ENCODE measurements around the gene VPS72. TPM values are rescaled to one million over a fixed set of nuclear protein-coding genes. Genes with fewer than 3 reads are reported as not detected.
"Not testable (repeated sequence)": the region's sequence is repeated elsewhere in the genome, so short reads cannot be mapped to it uniquely, and the experiment has no call there.

The VPS72 gene
- total and polyA plus RNA-seq, 5 experiments from 2014 or later: 58.3 to 79.1 (median 69.7) TPM

GRCh38 chr1:151199873-151200581 is 10.0 kb upstream of the VPS72 start:
- Mint-ChIP-seq H3K4me3 (peak overlapping the region; percentile 94 to 100 (median 97)), H3K36me3 (peaks cover 0 to 31% (median 9%) of the 10 kb centered on the region in 3 donors), H3K9me3 (no peaks in the 10 kb centered on the region), H3K27ac (peak overlapping the region; percentile 93 to 100 (median 97)), H3K27me3 (peaks cover 0 to 3% (median 0%) of the 10 kb centered on the region in 5 donors), H3K4me1 (peaks cover 30 to 63% (median 50%) of the 10 kb centered on the region in 4 donors)
- DNase-seq (no peak), ATAC-seq (no peak)
- POLR2A ChIA-PET: interaction anchor here (0.9 to 2.0 kb wide), 3 partner anchors 10 to 55 kb away, joined by 3 to 19 read pairs (median 5); partner anchors contain the start of genes PSMD4 and VPS72

DNA sequence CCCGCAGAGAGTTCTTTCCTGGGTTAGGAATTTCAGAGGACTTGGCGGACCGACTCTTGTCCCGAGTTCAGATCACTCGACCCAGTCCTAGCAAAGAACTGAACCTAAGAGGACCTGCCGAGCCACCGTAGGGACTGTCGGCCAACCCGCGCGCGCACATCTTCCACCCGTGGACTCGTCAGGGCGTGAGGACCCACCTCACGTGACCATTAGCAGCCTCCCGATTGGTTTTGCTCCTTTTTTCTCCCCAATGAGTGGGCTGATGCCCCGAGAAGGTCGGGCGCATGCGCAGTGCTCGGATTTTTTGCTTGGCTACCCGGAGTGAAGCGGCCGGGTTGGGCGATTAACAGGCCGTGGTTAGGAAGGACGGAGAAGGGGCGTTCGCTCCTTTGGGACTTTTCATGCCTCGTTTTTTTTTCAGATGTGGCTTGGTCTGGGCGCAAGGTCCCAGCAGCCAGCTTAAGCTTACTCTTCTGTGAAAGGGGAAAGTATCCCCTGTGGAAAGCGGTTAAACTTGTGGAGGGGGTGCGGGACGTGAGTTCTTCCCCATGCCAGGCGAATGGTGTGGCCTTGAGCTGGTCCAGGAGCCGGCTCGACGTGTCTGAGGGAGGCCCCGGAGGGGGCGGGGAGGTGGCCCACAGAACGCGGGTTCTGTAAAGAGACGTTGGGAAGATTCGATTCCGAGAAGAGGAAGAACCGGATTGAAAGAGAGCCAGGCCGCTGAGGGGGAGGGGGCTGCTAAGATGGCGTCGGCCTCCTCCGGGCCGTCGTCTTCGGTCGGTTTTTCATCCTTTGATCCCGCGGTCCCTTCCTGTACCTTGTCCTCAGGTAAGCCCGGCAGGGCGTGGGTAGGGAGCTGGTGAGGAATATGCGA is 8.5 kb upstream of the VPS72 start, which contains the start of gene PIP5K1A:
Gene PIP5K1A (plus strand): TSS at position 299 of the 874 bp plus-strand sequence. CDS start 445 bp downstream, at position 744.
- peaks cover 0 to 22% (median 9%) of the 10 kb centered on the region in 3 donors for H3K36me3 Mint-ChIP-seq
- peaks cover 28 to 49% (median 41%) of the 10 kb centered on the region in 4 donors for H3K4me1 Mint-ChIP-seq
- no peaks in the 10 kb centered on the region for H3K9me3 Mint-ChIP-seq
- ATAC-seq (peak; percentile 96 to 98), DNase-seq (peak; percentile 96 to 100 (median 98))
- H3K4me3 Mint-ChIP-seq: peak within 1 kb of the TSS; percentile 94 to 100 (median 97)
- H3K27ac Mint-ChIP-seq: peak within 1 kb of the TSS; percentile 93 to 100 (median 97)
- peaks cover 0 to 3% (median 0%) of the 10 kb centered on the region in 5 donors for H3K27me3 Mint-ChIP-seq
- POLR2A ChIA-PET: interaction anchor here (0.6 to 2.0 kb wide), 7 partner anchors 9 to 198 kb away, joined by 3 to 19 read pairs (median 3); partner anchors contain the start of genes PSMD4 and VPS72

- Mint-ChIP-seq H3K27ac (peak overlapping the region; percentile 93 to 100 (median 97)), H3K27me3 (peaks cover 0 to 3% (median 0%) of the 10 kb centered on the region in 5 donors), H3K4me1 (peaks cover 28 to 47% (median 41%) of the 10 kb centered on the region in 4 donors), H3K36me3 (peaks cover 0 to 16% (median 9%) of the 10 kb centered on the region in 3 donors), H3K9me3 (no peaks in the 10 kb centered on the region), H3K4me3 (peak overlapping the region; percentile 94 to 100 (median 97))
- POLR2A ChIA-PET: interaction anchor here (1.2 to 2.0 kb wide), 3 partner anchors 8 to 57 kb away, joined by 3 to 19 read pairs (median 4); partner anchors contain the start of genes PSMD4 and VPS72
- ATAC-seq (no peak), DNase-seq (no peak)
Measured at GRCh38 chr1:151197863-151198253, 7.9 kb upstream of the VPS72 start.

- H3K27ac Mint-ChIP-seq: peak overlapping the region in 2 of 10 donors; percentile 58 to 66
- H3K36me3 Mint-ChIP-seq: peaks cover 0 to 6% (median 3%) of the 10 kb centered on the region in 3 donors
- peak overlapping the region in 6 of 10 donors; percentile 13 to 70 (median 42) for H3K4me3 Mint-ChIP-seq
- ATAC-seq (peak; percentile 12 to 25), DNase-seq (peak in 9 of 10 donors; percentile 19 to 78 (median 51))
- no peaks in the 10 kb centered on the region for H3K9me3 Mint-ChIP-seq
- POLR2A ChIA-PET: interaction anchor here (0.7 to 1.4 kb wide), 3 partner anchors 55 to 144 kb away, joined by 3 to 9 read pairs (median 4); no protein-coding TSS in a partner anchor
- peaks cover 25 to 38% (median 33%) of the 10 kb centered on the region in 4 donors for H3K4me1 Mint-ChIP-seq
- peaks cover 0 to 3% (median 0%) of the 10 kb centered on the region in 5 donors for H3K27me3 Mint-ChIP-seq
Measured at GRCh38 chr1:151196292-151196800, 6.3 kb upstream of the VPS72 start.

DNA sequence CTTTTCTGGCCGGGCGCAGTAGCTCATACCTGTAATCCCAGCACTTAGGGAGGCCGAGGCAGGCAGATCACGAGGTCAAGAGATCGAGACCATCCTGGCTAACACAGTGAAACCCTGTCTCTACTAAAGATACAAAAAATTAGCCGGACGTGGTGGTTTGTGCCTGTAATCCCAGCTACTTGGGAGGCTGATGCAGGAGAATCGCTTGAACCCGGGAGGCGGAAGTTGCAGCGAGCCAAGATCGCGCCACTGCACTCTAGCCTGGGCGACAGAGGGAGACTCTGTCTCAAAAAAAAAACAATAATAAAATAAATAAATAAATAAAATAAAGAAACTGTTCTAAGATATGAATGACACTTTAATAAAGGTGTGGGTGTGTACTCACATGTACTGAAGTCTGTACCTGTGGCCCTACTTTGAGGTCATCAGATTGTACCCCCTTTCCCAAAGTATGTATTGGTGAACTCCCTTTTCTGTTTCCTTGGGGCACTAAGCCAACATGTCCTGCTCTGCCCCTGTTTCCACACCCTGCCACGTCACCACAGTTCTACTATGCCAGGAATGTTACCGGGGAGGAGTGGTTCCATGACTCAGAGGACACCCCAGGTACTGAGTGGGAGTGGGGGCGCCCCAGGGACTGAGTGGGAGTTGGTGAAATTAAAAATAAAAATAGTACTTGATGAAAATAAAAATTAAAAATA is 5.0 kb upstream of the VPS72 start:
- not testable (repeated sequence) for H3K36me3 Mint-ChIP-seq, ATAC-seq, DNase-seq, H3K27me3 Mint-ChIP-seq, H3K9me3 Mint-ChIP-seq, H3K27ac Mint-ChIP-seq
- Mint-ChIP-seq H3K4me1 (peaks cover 27 to 37% (median 34%) of the 10 kb centered on the region in 4 donors), H3K4me3 (peak overlapping the region in 1 of 10 donors; percentile 39)
- POLR2A ChIA-PET: interaction anchor here (0.6 to 0.8 kb wide), 3 partner anchors 17 to 163 kb away, joined by 3 to 7 read pairs (median 4); no protein-coding TSS in a partner anchor

DNA sequence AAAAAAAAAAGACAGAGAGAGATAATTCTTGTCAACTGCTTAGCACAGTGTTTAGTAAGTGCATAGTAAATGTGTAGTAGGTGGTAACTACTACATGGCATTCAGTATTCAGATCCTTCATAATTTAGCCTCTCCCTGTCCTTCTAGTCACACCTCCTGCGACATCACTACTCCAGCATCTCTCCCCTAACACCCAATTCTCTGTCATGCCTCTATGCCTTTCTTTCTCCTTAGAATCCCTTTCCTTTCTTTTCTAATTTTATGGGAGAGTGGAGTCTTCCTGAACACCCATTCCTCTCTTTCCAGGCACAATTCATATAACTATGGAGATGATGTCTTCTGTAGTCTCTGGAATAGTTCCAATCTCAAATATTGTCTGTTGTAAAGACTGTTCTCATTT is 3.9 kb upstream of the VPS72 start:
- H3K27me3 Mint-ChIP-seq: peaks cover 0 to 3% (median 0%) of the 10 kb centered on the region in 5 donors
- no peak overlapping the region for H3K27ac Mint-ChIP-seq
- peaks cover 0 to 4% (median 0%) of the 10 kb centered on the region in 3 donors for H3K36me3 Mint-ChIP-seq
- DNase-seq (no peak), ATAC-seq (no peak)
- peaks cover 22 to 37% (median 33%) of the 10 kb centered on the region in 4 donors for H3K4me1 Mint-ChIP-seq
- POLR2A ChIA-PET: interaction anchor here (0.6 kb wide), 1 partner anchor 81 kb away, joined by 3 read pairs; no protein-coding TSS in a partner anchor
- no peak overlapping the region for H3K4me3 Mint-ChIP-seq
- H3K9me3 Mint-ChIP-seq: no peaks in the 10 kb centered on the region

GRCh38 chr1:151193304-151193703 is 3.3 kb upstream of the VPS72 start:
- ATAC-seq (no peak), DNase-seq (no peak)
- no peaks in the 10 kb centered on the region for H3K9me3 Mint-ChIP-seq
- H3K36me3 Mint-ChIP-seq: peaks cover 0 to 2% (median 0%) of the 10 kb centered on the region in 3 donors
- H3K4me1 Mint-ChIP-seq: peaks cover 21 to 40% (median 32%) of the 10 kb centered on the region in 4 donors
- H3K4me3 Mint-ChIP-seq: no peak overlapping the region
- POLR2A ChIA-PET: interaction anchor here (0.6 kb wide), 2 partner anchors 69 to 82 kb away, joined by 3 to 6 read pairs; no protein-coding TSS in a partner anchor
- H3K27me3 Mint-ChIP-seq: peaks cover 0 to 2% (median 0%) of the 10 kb centered on the region in 5 donors
- no peak overlapping the region for H3K27ac Mint-ChIP-seq

- no peaks in the 10 kb centered on the region for H3K9me3 Mint-ChIP-seq
- no peak for ATAC-seq
- H3K27me3 Mint-ChIP-seq: peaks cover 0 to 2% (median 0%) of the 10 kb centered on the region in 5 donors
- peak overlapping the region in 1 of 10 donors; percentile 34 for H3K4me3 Mint-ChIP-seq
- POLR2A ChIA-PET: interaction anchor here (0.6 to 0.7 kb wide), 4 partner anchors 44 to 135 kb away, joined by 3 read pairs; partner anchors contain the start of gene PI4KB
- no peaks in the 10 kb centered on the region for H3K36me3 Mint-ChIP-seq
- peaks cover 17 to 41% (median 32%) of the 10 kb centered on the region in 4 donors for H3K4me1 Mint-ChIP-seq
- no peak for DNase-seq
- no peak overlapping the region for H3K27ac Mint-ChIP-seq
Measured at GRCh38 chr1:151192047-151192446, 2.0 kb upstream of the VPS72 start.

DNA sequence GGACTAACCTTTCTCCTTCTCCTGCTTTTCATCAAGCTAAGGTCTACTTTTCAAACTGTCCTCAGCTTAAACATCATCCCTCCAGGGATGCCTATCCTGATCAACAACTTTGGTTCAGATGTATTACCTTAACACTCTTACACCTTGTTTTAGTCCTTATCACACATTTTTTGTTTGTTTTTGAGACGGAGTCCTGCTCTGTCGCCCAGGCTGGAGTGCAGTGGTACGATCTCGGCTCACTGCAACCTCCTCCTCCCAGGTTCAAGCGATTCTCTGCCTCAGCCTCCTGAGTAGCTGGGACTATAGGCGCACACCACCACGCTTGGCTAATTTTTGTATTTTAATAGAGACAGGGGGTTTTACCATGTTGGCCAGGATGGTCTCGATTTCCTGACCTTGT is 1.3 kb downstream of the VPS72 start:
- H3K9me3 Mint-ChIP-seq, H3K27me3 Mint-ChIP-seq, DNase-seq, ATAC-seq: not testable (repeated sequence)
- peaks cover 0 to 25% (median 3%) of the 10 kb centered on the region in 3 donors for H3K36me3 Mint-ChIP-seq
- peak overlapping the region in 7 of 10 donors; percentile 16 to 100 (median 53) for H3K27ac Mint-ChIP-seq
- POLR2A ChIA-PET: interaction anchor here (0.6 to 2.4 kb wide), 4 partner anchors 9 to 164 kb away, joined by 3 to 41 read pairs (median 5); partner anchors contain the start of genes PI4KB and TNFAIP8L2
- peaks cover 16 to 43% (median 33%) of the 10 kb centered on the region in 4 donors for H3K4me1 Mint-ChIP-seq
- H3K4me3 Mint-ChIP-seq: peak overlapping the region; percentile 91 to 100 (median 99)

GRCh38 chr1:151187205-151187604 is 2.8 kb downstream of the VPS72 start:
- H3K27ac Mint-ChIP-seq: peak overlapping the region in 1 of 10 donors; percentile 29

GRCh38 chr1:151184211-151184610 is 5.8 kb downstream of the VPS72 start:
- Mint-ChIP-seq H3K27me3 (no peaks in the 10 kb centered on the region), H3K4me1 (peaks cover 17 to 28% (median 20%) of the 10 kb centered on the region in 4 donors), H3K9me3 (no peaks in the 10 kb centered on the region), H3K36me3 (peaks cover 15 to 68% (median 16%) of the 10 kb centered on the region in 3 donors), H3K27ac (peak overlapping the region in 2 of 10 donors; percentile 41 to 89), H3K4me3 (no peak overlapping the region)
- POLR2A ChIA-PET: interaction anchor here (0.8 kb wide), 1 partner anchor 14 kb away, joined by 3 read pairs; no protein-coding TSS in a partner anchor
- no peak for ATAC-seq
- DNase-seq: no peak

More at GRCh38 chr1:151187205-151187604, 2.8 kb downstream of the VPS72 start:
- POLR2A ChIA-PET: no interaction called here
- H3K36me3 Mint-ChIP-seq: peaks cover 8 to 39% (median 11%) of the 10 kb centered on the region in 3 donors
- peaks cover 19 to 43% (median 33%) of the 10 kb centered on the region in 4 donors for H3K4me1 Mint-ChIP-seq
- H3K9me3 Mint-ChIP-seq: no peaks in the 10 kb centered on the region
- no peak for ATAC-seq
- no peaks in the 10 kb centered on the region for H3K27me3 Mint-ChIP-seq
- no peak for DNase-seq
- H3K4me3 Mint-ChIP-seq: peak overlapping the region in 2 of 10 donors; percentile 23 to 74

Data from naive thymus-derived CD8-positive, alpha-beta T cell (primary cell).